Measurements from ENCODE around the gene ZBTB24.

- TF ChIP-seq RNF2 (IDR thresholded peaks at IDR 0.05; ENCODE audit: borderline replicate concordance, low read depth) = no peak
- no peak for TF ChIP-seq EHMT2 (IDR thresholded peaks at IDR 0.05; ENCODE audit: low read depth)
These were observed 23.8 kb upstream of the ZBTB24 start for GRCh38 chr6:109506841-109507240.

Data from A549 (cell line).